Left renal cortex interstitium (tissue), 4 donors: ENCODE data around the gene HOXA10. TPM values are rescaled to one million over a fixed set of nuclear protein-coding genes. Genes with fewer than 3 reads are reported as not detected.

Experiments used
- DNase-seq, 4 donors: peaks; one replicate each; pipeline ENCODE4 v3.0.0-alpha.2; 2013; ENCODE audit warnings: low read depth in 4 of 4, low spot score in 2 of 4, missing footprints in 1 of 4
- polyA plus RNA-seq, 4 donors: library from polyadenylated mRNA; unstranded; fragments of 120-200 nt; gene quantifications; one replicate each; pipeline ENCODE4 v1.2.1, GENCODE V29; 2013; ENCODE audit not compliant: insufficient read length in 4 of 4

HOXA10 gene
- 100 to 1,000 TPM; 131 to 160 (median 151) TPM for polyA plus RNA-seq

DNA sequence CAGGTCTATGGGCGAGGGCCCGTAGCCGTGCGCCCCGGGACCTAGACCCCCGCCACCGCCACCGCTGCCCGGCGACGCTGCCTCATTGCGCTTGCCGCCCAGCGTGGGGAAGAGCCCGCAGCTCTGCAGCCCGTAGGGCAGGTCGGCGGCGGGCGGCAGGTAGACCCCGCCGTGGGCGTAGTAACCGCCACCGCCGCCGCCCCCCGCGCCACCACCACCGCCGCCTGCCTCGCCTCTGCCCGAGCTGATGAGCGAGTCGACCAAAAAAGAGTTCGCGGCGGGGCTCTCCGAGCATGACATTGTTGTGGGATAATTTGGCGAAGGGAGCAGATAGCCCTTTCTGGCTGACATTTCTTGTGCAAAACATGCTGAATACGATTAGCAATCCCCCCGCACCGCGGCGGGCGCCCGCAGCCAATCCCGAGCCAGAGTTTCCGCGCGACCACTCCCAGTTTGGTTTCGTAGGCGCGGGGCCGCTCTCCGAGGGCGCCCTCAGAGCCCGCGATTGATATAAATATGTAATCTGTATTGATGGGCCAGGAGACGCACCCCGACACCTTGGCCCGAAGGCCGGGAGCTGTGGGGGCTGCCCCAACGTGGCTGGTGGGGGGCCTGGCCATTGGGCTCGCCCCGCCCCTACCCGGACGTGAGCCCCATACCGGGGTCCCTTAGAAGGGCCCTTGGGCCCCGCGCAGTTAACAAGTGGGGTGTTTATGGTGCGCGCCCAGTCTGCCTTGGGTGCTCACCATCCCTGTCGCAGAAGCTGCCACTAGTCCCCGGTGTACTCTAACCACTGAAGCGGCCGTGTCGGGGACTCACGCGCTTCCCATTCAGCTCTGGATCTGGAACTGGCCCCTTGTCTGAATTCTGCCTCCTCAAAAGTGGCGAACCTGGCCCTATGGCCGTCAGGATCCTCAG, at the start of gene HOXA10:
Gene HOXA10, minus strand, starts transcription at position 365 of the 918 bp plus-strand sequence. Its CDS starts 14 bp downstream, at position 351.
- no peak for DNase-seq

DNA sequence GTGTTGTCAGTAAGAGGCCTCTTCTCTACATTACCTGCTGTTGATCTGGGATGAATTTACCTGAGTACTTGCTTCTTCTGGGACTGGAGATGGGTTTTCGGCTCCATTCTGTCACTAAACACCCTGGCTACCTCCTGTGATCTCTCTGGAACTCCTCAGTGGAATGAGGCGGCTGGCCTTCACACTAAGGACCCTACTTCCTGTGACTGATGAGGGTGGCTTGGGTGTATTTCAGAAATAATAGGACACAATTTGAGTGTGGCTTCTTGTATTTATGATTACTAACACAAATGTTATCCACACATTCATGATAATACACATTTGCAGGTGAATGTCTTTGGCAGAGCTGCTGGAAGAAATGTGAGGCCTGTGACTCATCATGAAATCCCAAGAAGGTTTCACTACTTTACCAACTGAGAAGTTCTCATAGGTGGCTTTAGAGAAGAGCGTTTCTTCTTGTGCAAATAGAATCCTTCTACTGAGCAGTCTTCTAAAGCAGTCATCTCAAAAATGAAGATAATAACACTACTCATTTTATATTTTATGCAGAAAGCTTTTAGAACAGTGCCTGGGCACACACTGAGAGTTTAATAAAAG, 47.2 kb upstream of the HOXA10 start:
- no peak for DNase-seq

DNA sequence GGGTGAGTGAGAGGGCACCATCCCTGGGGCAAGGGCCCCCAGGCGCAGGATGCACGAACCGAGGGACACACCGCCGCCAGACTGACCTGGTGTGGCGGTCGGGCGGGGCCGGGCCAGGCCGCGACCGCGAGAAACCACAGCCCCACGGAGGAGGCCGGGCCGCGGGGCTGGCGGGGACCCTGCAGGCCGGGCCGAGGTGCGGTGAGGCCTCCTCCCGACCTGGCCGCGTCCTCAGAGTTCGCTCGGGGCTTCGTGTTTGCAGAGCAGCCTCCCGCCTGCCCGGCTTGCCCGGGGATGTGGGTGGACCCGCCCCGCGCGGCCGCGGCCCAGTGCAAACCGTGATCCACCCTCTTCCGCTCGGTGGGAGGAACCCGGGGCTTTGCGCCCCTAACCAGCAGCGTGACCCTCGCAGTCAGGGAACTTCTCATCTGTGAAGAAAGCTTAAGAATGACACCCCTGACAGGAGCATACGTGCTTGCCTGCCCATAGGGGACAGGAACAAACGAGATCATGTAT, 46.4 kb upstream of the HOXA10 start:
- no peak for DNase-seq

DNA sequence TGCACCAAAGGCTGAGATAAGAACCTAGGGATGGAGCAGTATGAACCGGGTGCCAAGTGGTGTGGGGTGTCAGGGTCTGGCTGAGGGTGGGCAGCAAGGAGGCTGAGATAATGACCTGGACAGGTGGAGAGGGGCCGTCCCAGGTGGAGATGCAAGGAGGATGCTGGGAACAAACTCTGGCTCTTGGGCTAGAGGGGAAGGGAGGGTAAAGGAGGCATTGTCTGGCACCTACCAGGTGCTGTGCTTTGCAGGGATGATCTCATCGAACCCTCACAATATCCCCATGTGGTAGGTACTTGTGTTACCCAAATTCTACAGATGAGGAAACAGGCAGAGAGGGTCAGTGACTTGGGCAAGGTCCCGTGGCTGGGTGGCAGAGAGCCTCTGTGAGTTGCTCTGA, 45.7 kb upstream of the HOXA10 start:
- no peak for DNase-seq

DNA sequence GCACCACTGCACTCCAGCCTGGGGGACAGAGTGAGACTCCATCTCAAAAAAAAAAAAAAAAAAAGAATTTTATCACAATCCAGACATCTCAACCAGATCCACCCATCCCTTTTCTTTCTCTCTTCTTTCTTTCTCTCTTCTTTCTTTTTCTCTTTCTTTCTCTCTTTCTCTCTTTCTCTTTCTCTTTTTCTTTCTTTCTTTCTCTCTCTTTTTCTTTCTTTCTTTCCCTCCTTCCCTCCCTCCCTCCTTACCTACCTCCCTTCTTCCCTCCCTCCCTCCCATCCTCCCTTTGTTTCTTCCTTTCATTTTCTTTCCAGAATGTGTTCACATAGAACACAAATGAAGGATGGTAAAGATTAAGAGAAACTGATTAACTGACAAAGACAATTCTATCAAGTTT, 43.8 kb upstream of the HOXA10 start:
- DNase-seq = no peak

DNA sequence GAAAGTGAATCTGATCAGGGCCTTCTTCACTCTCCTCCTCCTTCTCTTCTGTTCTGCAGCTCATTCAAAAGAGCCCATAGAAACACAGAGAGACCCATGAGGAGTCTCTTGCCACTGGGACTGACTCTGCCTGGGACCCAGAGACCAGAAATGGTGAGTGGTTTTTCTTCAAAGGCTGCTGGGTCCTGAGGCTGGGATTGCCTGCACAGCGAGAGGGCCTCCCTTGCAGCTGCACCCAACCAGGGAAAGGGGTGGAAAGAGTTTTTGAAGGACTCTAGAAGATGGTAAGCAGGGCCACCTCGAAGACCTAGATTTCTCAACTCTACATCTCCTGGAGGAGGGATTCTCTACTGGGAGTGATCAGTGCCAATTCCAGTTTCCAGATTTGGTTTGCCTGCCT, 41.2 kb upstream of the HOXA10 start:
- DNase-seq = no peak

DNA sequence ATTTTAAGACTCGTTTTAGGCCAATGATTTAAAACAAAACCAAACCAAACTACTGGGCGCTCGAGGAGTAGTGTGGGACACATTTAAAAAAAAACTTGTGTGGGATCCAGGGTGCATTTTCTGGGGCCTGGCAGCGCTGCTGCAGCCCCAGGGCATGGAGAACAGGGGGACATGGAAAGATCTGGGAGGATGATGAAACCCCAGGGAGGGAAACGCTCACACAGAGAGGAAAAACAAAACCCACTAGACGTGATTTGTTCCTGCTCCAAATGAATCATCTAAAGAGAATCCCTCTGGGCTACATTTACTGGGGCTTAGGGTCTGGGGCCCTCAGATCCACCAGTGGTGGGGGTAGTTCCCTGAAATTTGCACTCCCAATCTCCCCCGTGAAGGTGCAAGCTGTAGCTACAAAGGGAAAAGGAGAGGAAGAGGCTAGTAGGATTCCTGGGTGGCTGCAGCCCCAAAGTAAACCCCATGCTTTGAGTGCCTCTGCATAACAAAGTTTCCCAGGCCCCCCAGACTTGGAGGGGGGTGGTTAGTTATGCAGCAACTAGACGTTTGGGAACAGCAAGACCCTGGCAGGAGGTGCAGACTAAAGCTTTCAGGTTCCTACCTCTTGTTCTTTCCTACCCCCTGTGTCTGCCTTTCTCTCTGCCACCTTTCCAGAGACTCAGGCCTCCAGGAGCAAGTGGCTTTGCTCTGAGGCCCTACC, 40.3 kb upstream of the HOXA10 start:
- DNase-seq = no peak

DNA sequence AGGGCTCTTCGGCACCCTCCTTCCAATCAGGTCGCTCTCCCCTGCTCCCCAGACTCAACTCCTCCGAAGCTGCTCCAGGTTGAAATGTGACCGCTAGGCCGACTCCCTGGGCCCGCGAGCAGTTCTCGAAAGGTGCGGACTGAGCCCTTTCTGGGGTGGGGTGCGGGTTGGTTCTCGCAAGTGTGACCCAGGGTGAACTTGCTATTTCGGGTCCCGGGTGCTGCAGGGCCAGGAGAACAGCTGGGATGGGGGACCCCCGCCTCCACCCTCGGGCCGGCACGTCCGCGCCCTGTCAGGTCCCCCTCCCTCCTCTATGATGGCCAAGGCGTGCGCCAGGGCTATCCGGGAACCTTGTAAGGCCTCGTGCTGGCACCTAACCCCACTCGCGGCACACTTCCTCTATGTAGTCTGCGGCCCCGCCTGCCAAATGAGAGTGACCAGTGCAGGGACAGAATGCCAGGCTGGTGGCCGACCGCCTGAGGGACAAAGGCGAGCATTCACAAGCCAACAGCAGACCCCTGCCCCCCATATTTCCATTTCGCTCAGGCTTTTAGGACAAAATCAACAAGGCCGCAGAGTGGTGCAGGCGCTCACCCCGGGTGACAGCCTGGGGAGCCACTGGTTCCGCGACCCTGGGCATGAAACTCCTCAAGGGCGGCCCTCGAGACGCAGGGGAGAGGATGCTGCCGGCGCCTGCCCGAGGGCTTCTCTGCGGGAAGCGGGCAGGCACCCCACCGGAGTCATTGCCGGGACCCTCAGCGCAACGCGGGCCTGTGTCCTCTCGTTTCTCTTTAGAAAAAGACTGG, 39.5 kb upstream of the HOXA10 start:
- DNase-seq = no peak

DNA sequence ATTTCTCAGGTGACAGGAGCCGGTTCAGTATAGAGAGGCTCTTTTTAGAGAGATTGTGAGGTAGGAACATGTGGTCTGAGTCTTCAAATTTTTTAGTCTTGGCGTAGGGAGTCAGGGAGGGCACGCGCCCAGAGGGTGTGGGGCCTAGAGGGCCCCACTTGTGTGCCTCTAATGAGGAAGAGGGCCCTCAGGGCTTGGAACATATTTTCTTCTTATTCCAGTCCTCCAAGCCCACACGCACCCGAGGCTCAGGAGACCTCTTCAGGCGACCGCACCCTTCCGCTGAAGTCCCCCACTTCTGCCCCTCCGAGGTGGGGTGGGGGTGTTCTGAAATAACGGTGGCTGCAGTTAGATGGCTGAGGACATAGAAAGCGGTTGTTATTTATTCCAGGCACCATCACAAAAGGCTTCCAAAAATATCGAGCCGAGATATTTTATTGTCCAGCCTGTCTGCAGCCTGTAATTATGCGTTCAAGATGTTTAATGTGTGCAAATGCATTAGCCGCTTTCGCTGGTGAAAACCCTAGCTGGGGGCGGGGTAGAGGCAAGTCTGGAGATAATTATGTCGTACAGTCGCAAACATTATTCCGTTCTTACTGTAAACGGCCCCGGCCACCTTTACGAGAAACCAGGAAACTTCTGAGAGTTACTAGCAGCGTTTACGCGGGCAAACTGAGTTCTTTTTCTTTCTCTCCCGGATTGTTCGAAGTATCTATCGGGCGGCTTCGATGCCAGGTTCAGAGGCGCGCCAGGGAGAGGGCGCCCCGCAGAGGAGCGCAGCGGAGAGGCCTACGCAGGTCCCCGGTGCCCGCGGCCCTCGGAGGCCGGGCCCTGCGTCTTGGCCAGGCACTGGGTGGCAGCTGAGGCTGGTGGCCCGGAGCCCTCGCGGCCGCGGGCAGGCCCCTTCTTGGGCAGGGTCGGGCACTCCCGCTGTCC, 38.6 kb upstream of the HOXA10 start:
- no peak for DNase-seq

DNA sequence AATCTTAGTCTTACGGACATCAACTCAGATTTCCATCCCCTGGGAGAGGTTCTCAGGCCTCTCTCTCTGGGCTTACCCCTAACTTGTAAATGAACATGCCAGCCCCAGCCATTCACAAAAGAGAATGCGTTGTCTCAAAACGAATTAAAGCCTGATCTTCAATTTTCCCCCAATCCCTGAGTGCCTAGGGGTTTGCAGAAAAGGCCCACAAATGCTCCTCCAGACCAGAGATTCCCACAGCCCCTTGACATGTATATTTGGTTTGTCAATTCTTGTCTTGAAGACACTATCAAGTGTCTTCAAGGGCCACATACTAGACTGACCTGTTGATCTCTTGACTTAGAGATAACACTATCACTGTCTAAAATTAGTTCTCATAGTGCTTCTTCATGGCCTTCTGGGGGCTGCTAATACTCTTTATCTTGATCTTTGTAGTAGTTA, 37.7 kb upstream of the HOXA10 start:
- no peak for DNase-seq

DNA sequence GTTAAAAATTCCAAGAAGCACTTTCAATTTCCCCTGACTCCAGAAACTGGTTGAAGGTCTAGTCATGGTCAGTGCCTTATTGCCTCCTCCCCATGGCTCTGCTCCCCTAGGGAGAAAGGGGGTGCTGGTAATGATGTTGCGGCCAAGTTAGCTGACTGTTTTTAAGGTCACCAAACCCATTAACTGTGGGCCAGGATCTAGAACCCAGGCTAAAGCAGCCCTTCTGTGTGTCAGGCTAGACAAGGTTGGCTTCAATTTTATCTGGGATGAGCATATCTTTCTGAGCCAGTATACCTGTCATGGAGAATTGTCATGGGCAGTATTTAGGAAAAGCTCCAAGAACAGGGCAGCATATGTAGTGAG, 36.9 kb upstream of the HOXA10 start:
- DNase-seq = no peak

DNA sequence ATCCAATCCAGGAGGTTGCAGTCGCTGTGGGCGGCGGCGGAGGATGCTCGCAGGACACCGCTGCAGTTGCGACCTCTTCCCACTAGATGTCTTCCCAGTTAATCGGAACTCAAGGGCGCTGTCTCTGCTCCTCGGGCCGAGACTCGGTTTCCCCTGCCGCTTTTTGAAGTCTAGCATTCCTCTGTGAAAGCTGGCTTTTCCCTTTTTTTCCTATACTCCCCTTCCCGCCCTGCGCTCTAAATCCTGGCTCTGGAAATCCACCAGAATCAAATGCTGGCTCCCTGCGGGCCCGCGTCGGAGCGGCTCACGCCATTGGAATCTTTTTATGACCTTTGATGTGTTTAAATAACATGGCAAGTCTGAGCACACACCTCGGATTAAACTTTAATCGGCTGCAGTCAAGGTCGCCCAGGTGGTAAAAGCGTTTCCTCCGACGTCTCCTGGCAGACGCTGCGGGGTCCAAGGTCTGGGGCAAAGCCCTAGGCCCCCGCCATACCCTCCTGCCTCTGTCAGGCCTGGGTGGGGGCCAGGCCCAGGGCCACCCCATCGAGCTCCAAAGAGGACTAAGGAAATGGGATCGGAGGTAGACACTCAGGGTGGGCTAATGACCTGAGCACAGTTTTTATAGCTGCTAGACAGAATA, 36.4 kb upstream of the HOXA10 start:
- no peak for DNase-seq

DNA sequence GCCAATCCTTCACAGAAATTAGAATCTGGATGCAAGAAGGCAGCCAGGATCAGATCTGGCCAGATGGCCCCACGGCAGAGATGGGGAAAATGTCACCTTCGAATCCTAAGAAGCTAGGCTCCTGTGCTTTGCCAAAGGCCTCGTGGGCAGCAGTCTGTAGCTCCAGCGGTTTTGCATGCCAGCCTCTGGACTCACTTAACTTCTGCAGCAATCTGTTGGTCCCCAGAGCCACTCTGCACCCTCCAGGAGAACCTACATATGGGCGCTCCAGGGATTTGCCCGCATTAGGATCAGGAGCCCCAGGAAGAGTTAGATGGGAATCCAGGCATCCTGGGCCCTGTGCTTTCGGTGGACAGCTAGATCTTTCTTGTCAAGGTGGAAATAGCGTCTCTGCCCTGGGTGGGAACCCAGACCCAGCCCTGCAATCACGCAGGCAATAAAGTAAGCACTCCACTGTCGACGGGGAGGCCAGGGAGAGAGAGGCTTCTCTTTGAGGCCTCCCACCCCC, 35.9 kb upstream of the HOXA10 start:
- DNase-seq = no peak

DNA sequence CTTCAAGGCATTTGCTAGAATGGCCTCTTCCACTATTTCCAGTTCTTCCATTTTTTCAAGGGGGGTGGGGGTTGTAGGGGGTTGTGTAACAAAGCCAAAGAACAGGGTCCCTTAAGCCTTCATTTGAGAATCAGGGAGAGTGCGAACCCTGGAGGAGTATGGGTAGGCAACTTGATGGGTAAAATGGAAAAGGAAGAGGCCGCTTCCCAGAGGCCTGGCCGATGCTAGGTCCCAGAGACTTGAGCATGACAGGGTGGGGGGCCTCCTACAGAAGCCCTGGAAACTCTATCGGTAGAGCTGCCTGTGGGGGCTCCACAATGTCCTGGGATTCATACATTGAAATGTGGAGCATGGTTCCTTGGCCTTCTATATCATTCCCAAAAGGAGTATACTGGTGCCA, 34.9 kb upstream of the HOXA10 start:
- DNase-seq = no peak

DNA sequence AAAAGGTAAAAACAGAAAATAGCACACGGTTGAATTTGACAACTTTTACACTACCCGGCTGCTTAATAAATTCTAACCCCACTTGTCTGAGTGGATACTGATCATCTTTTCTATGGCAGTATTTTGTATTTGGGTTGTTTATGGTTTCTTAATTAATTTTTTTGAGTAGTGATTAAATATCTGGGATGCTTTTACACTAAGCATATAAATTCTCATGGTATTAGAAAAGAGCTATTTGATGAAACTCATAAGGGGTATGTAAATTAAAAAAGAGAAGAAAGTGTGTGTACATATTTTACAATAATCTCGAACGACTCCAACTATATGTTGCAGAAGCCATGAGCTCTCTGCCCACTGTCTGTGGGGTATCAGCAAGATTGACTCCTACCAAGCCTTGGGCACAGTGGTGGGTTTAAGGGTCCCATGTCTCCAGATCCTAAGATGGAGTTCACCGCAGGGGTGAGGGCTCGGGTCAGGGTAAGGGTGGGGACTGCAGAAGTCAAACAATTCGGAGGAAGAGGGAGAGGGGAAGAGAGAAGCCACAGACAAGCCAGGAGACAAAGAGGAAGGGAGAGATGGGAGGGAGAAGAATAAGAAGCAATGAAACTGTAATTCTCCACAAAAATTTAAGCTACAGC, 33.3 kb upstream of the HOXA10 start:
- DNase-seq = no peak

DNA sequence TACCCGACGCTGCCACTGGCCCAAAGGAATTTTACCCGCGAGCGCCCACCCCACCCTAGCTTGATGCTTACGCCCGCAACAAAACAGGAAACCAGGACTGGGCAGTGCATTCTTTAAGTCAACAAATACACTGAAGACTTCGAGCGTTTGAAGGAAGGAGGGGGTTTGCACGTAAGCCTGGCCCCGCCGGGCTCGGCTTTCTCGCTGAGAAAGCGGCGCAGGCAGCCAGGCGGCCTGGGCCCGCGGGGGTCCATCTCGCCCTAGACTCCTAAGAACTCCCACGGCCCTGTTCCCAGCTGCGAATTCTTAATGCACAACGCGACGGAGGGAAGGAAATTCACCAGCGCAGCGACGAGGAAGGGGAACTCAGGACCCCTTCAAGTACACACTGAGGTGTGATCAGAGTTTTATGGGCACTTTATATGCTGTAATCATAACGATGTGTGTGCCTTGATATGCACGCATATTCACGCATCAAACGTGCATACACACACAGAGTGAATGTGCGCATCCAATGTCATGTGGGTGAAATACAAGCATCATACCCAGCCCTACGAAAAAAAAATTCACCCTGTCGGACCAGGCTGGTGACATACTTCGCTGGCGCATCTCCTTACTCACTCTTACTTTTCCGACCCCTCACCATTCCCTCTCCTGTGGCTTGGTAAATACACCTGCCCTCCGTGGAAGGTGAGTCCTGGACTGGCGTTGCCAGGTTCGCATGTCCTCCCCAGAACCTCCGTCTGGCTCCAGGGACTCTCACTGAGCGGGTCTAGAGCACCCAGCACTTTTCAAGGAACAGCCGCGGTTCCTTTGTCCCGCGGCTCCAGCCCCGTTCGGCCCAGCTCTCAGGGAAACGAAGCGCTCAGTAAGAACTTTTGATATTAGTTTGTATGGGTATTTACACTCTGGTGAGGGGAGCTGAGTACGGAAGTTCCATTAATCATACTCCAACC, 31.5 kb upstream of the HOXA10 start:
- DNase-seq = peak in 1 of 4 donors; percentile 24

DNA sequence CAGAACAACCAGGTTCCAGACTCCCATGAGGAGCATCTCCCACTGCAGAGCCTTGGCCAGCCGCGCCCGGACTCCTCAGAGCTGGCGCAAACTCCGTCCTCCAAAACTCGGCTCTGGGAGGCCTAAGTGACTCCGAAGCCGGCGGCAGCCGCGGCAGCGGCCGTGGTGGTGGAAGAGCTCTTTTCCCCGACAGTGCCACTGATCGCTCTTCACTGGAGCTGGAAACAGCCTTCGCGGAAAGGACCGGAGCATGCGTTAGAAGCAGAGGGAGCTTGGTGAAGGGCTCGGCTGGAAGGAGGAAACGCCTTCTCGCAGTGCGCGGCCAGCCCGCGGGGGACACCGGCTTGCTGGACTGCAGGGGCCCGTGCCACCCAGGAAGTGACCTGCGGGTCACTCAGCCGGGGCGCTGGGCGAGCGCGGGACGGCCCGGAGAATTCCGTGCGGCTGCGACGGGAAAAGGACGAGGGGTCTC, 30.8 kb upstream of the HOXA10 start:
- peak in 1 of 4 donors; percentile 23 for DNase-seq
